IPS-11a (cell line): ENCODE measurements around the gene PTPRZ1.

Experiments
- H3K4me3 ChIP-seq: one replicate; pipeline ENCODE4 v1.5.1; 2013; ENCODE audit warnings: low read depth, low read length, control low read depth

Gene PTPRZ1

GRCh38 chr7:122038904-122039303 lies 165.9 kb downstream of the PTPRZ1 start:
- H3K4me3 ChIP-seq = no peak overlapping the region

DNA sequence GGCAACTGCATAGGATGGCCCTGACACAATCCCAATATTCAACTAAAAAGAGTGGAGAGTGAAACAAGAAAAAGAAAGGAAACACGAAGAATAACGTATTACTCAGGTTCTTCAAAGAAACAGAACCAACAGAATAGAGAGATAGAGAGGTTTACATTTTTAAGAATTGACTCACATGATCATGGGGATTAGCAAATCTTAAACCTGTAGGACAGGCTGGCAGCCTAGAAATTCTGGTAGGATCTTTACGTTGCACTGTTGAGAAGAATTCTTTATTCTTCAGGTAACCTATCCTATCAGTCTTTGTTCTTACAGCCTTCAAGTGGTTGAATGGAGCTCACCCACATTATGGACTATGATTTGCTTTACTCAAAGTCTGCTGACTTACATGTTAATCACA lies 167.2 kb downstream of the PTPRZ1 start:
- H3K4me3 ChIP-seq = no peak overlapping the region

GRCh38 chr7:122046402-122046801 lies 173.4 kb downstream of the PTPRZ1 start:
- H3K4me3 ChIP-seq = no peak overlapping the region

DNA sequence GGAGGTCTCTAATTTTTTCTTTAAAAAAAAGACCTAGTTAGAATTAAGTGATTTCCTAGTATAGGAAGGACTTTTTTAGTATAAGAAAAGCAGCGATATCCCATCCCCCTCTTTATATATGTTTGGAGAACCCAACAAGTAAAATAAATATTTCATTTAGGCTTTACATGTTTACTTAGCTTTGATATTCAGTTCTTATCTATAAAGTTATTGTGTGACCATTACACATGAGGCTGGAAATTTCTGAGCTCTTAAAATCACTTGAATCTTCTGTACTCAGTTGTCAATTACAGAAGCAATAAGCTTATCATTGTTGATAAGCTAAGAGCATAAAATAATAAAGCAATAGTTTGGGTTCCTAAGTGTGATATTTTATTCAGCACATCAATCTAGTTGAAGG lies 181.4 kb downstream of the PTPRZ1 start:
- H3K4me3 ChIP-seq = no peak overlapping the region

DNA sequence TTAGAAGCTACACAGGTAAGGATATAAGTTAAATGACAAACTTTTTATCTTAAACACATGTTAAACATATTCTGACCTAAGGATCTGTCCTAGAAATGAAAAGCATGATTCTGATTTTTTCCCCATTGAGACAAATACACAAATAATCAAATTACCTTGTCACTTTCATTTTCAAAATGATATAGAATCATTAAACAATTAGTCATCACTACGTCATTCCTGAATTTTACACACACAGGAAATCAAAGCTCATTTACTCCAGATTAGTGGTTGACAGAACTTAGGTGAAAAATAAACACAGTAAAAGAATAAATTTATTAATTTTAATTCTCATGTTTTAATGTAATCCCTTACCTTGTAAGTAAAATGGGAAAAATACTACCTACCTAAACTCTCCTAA lies 182.1 kb downstream of the PTPRZ1 start:
- H3K4me3 ChIP-seq = no peak overlapping the region

- no peak overlapping the region for H3K4me3 ChIP-seq
Measured at GRCh38 chr7:122056977-122057376, 184.0 kb downstream of the PTPRZ1 start.

- H3K4me3 ChIP-seq = no peak overlapping the region
Measured at GRCh38 chr7:122059542-122059941, 186.6 kb downstream of the PTPRZ1 start.

DNA sequence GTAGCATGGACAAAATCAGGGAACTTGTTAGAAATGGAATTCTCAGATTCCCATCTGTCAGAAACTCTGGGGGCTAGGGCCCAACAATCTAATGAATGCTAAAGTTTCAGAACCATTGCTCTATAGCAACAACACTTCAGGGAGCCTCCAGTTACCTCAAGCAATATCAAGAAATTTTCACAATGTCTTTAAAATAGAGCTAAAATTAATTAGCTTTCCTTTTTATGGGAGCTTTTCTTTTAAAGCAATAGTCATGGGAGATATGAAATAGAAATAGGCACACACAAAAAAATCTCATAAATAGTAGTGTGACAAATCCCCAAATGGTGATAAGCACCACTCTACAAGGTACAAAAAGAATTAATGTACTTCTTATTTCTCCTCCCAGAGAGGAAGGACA lies 190.2 kb downstream of the PTPRZ1 start:
- no peak overlapping the region for H3K4me3 ChIP-seq

DNA sequence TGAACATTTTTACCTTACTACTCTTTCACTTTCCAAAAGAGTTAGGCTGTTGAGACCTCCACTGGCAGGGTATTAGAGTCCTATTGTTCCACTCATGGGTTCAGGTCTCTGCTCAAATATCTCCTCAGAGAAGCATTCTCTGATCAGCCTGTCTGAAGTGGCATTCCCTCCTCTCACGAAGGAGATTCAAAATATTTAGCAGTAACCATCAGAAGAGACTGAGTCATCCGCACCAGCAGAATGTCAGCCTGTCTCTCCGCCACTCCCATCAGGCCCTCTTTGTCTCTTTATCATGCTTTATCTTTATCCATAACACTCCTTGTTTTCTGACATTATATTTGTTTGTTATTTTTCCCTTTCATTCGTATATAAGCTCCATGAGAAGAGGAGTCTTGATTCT lies 192.0 kb downstream of the PTPRZ1 start:
- no peak overlapping the region for H3K4me3 ChIP-seq

GRCh38 chr7:122067077-122067476 lies 194.1 kb downstream of the PTPRZ1 start:
- no peak overlapping the region for H3K4me3 ChIP-seq

- no peak overlapping the region for H3K4me3 ChIP-seq
Measured at GRCh38 chr7:122068046-122068445, 195.1 kb downstream of the PTPRZ1 start.

GRCh38 chr7:122068999-122069398 lies 196.0 kb downstream of the PTPRZ1 start:
- no peak overlapping the region for H3K4me3 ChIP-seq

- H3K4me3 ChIP-seq = no peak overlapping the region
Measured at GRCh38 chr7:122070062-122070461, 197.1 kb downstream of the PTPRZ1 start.

GRCh38 chr7:122070834-122071233 lies 197.9 kb downstream of the PTPRZ1 start:
- H3K4me3 ChIP-seq = no peak overlapping the region

DNA sequence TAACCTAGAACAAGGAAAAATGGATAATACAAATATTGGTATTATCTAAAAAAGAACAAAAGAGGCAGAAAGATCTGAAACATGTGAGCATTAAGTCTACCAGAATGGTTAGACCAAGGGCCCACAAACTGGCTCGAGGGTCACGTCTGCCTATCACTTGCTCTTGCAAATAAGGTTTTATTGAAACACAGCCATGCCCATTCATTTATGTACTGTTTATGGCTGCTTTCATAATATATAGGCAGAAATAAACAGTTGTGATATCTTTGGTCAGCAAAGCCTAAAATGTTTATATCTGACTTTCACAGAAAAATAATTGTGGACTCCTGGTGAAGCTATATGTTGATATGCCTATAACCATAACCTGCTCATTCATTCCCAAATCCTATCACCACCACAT lies 199.3 kb downstream of the PTPRZ1 start:
- H3K4me3 ChIP-seq = no peak overlapping the region

DNA sequence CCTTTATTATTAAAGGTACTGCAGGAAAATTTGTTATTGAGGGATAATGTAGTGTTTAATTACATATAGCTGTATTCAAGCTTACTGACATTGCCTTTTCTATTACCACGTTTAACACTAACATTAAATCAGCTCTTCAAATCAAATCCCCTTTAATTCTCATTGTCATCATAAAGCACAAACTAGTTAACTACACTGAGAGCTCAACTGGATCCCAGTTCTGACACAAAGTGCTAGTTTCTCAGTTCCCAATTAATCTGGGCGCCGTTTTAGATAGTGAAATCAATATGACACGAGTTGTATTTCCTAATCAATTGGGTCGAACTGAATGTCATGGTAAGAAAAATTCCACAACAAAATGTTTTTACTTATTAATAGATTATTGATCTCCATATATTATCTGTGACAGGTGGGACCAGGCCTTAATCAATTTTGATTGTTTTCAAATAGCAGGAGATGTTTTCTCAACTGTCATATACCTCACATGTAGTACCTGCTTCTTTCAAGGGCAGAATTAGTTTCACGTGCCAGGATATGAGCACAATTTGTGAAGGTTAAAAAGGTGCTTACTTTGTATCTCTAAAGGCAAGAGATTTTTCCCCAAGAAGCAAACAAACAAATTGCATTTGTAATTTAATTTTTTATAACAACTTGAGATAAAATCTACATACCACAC lies 200.1 kb downstream of the PTPRZ1 start:
- H3K4me3 ChIP-seq = no peak overlapping the region

GRCh38 chr7:122073635-122074034 lies 200.7 kb downstream of the PTPRZ1 start:
- no peak overlapping the region for H3K4me3 ChIP-seq

GRCh38 chr7:122082160-122082559 lies 209.2 kb downstream of the PTPRZ1 start:
- no peak overlapping the region for H3K4me3 ChIP-seq

- no peak overlapping the region for H3K4me3 ChIP-seq
Measured at GRCh38 chr7:122082670-122083069, 209.7 kb downstream of the PTPRZ1 start.

DNA sequence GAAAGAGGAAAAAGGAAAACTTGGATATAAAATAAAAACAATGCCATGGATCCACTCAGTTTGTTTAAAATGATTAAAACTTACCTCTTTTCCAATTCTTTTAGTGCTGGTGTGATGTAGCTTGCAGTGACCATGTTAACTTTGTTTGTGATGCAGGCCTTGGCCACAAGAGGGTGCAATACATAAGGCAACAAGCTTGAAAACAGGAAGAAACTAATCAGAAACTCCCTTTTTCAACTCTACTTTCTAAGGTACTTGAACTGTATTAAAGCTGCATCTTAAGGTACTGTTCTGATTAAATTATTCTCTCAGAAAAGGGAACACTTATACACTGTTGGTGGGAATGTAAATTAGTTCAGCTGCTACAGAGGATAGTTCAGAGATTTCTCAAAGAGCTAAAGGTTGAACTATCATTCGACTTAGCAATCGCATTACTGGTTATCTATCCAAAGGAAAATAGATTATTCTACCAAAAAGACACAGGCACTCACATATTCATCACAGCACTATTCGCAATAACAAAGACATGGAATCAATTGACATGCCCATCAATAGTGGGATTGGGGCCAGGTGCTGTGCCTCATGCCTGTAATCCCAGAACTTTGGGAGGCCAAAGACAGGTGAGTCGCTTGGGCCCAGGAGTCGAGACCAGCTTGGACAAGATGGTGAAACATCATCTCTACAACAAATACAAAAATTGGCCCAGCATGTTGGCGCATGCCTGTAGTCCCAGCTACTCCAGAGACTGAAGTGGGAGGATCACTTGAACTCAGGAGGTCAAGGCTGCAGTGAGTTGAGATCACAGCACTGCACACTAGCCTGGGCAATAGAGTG lies 220.2 kb downstream of the PTPRZ1 start:
- no peak overlapping the region for H3K4me3 ChIP-seq

DNA sequence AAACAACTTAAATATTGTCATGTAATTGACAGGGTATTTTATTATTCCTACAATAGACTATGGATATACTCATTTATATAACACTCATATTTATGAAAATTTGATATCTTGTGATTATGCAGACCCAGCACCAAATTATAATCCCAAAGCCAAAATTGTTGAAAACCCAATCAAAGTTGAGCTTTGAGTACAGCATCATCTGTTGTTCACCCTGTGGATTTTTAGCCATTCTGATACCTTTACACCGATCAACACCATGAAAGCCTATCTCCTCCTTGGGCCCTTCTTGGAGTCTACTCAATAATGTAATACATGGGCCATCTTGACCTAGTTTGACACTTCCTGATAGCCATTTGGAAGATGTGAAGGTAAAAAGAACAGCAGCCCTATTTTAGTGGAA lies 221.6 kb downstream of the PTPRZ1 start:
- H3K4me3 ChIP-seq = no peak overlapping the region

GRCh38 chr7:122095642-122096041 lies 222.7 kb downstream of the PTPRZ1 start:
- no peak overlapping the region for H3K4me3 ChIP-seq
